Measurements from ENCODE around the gene DNAJC16.

Gene DNAJC16

DNA sequence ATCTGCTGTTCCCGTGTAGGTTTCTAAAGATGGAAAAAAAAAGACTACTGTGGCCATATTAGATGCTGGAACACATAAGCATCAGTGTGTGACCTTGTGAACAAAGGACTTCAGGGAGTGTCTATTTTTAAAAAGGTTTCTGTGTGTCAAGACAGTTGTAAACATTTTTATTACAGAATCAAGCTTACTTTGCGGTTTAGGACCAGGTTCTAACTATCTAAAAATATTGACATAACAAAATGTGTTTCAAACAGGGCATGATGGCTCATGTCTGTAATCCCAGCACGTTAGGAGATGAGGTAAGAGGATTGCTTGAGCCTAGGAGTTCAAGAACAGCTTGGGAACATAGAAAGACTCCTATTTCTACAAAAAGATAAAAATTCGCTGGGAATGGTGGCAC is 83.5 kb downstream of the DNAJC16 start:
- in situ Hi-C loops (cut with MboI; ENCODE audit: low pct_unique_long_range_greater_than_20kb, low sequenced_read_pairs) = no loop called here
- DNase-seq = no peak

DNA sequence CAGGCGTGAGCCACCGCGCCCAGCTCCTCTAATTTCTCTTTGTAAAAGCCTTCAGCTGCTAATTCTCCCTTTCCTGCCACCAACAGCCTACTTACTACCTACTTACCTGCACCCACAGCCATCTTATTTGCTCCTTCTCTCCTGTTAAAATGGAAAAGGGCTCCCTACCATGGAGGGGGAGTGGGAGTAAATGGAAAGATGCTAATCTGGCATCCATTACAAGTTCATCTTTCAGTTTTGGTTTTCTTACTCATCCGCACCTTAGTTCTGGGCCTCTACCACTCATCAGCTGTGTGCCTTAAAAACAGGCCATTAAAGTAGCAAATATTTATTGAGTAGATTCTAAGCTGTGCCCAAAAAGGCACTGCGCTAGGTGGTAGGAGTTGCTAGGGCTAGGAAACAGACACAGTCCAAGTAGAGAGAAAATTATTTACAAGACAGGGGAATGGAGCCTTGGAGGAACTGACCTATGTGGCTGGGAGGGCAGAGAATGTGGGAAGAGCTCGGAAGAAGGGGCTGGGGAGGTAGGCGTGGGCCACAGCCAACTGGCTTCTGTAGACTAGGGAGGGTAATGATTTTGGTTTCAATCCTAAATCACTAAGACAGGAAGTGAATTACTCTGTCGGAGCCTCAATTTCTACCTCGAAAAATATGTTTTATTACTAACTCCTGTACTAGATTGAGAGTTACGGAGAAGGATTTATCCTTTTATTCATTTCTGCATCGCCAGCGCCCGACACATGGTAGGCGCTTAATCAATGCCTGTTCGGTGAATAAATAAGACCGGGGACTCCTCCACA is 89.9 kb downstream of the DNAJC16 start:
- in situ Hi-C loops (cut with MboI; ENCODE audit: low pct_unique_long_range_greater_than_20kb, low sequenced_read_pairs) = no loop called here
- DNase-seq = no peak

DNA sequence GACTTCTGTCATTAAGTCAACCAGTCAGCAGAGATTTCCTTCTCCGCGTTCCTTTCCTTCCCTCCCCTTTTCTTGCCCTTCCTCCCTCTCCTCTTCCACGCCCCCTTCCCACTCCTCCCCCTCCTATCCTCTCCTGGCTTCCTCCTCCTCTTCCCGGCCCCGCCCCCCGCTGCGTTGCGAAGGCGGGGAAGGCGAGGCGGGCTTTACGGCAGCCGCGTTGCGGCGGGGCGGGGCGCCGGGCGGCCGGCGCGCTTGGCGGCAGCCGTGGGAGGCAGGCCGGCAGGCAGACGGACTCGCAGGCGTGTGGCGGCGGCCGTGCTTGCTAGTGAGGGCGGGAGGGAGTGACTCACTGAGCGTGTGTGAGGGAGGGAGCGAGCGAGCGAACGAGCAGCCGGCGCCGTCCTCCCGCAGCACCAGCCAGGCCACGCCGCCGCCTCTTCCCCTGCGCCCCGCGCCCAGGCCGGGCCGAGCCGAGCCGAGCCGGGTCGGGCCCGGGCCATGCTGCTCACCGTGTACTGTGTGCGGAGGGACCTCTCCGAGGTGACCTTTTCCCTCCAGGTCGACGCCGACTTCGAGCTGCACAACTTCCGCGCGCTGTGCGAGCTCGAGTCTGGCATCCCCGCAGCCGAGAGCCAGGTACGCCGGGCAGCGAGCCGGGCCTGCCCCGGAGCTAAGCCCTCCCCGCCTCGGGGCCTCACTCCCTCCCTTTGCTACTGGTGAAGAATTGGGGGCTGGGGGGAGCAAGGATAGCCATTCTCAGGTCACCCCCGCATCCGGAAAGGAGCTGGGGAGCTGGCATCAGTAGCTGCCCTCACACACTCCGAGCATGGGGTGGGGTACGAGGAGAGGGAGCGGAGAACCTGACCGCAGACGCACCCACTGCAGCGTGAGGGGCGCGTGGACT is 90.8 kb downstream of the DNAJC16 start, which contains the start of gene DDI2:
TSS of gene DDI2 (plus strand) at position 286 of the 904 bp plus-strand sequence. CDS start at position 499, 213 bp downstream.
- in situ Hi-C loops (cut with MboI; ENCODE audit: low pct_unique_long_range_greater_than_20kb, low sequenced_read_pairs) = no loop called here
- DNase-seq = peak; percentile 96

DNA sequence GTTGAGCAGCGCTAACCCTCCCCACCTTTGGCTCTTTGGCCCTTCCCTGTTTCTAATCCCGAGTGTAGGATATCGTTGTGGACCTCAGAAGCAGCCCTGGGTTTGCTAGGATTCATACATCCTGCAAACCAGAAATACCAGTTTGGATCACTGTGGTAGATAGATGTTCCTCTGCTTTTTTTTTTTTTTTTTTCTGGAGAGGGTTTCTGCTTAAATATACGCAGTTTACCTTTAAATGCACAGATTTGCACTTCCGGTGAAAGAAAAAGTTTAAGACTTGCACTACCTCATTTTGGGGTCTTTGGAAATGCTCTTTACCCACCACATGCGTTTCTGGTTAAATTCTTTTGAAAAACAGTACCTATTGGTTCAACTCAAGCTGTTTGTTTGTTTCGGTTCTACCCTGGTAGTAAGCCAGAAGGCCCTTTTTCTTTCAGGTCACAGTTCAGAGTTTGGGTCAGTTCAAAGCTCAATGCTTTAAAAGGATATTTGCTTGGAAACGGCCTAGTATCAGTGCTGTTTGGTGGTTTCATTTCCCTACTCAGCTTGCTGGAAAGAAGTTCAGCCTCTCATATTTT is 91.5 kb downstream of the DNAJC16 start:
- in situ Hi-C loops (cut with MboI; ENCODE audit: low pct_unique_long_range_greater_than_20kb, low sequenced_read_pairs) = no loop called here
- peak; percentile 57 for DNase-seq

DNA sequence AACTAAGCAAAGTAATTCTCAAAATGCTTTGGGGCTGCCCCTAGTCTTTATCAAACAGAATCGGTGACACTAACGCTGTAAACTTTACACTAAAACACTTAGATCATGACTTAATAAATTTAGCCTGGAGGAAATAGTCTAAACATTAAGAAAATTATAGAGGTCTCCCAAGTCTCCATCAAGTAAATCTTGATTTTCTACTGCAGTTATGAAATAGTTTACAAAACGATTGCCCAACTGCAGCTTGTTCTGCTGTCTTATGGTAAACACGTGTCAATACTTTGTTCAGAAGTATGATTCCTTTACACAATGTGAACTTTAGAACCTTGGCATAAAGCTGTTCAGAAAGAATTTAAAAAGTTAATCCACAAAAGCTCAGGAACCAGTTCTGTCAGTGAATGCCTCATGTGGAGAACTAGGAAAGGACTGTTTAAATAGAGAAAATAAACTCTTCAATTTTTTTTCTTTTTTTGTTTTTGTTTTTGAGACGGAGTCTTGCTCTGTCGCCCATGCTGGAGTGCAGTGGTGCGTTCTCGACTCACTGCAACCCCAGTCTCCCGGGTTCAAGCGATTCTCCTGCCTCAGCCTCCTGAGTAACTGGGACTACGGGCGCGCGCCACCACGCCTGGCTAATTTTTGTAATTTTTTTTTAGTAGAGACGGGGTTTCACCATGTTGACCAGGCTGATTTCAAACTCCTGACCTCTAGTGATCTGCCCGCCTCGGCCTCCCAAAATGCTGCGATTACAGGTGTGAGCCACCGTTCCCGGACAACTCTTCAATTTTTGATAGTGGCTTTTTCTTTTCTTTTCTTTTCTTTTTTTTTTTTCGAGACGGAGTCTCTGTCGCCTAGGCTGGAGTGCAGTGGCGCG is 92.2 kb downstream of the DNAJC16 start:
- DNase-seq = peak; percentile 28
- in situ Hi-C loops (cut with MboI; ENCODE audit: low pct_unique_long_range_greater_than_20kb, low sequenced_read_pairs) = no loop called here

DNA sequence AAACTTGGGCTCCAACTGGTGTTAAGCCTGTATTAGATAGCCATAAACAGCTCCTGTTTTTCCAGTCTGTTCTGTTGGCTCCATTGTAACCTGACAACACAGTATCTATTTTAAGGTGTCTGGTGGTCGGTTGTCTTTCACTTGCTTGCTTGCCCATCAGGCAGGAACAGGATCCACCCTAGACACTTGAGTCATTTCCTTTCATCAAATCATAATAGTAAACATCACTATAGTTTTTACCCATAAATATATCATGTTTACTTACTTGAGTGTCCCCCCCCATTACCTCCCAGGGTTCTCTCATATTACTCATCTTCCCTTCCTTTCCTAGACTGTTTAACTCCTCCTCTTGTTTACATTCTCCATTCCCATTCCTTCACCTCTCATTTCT is 93.5 kb downstream of the DNAJC16 start:
- DNase-seq = no peak
- in situ Hi-C loops (cut with MboI; ENCODE audit: low pct_unique_long_range_greater_than_20kb, low sequenced_read_pairs) = no loop called here

DNA sequence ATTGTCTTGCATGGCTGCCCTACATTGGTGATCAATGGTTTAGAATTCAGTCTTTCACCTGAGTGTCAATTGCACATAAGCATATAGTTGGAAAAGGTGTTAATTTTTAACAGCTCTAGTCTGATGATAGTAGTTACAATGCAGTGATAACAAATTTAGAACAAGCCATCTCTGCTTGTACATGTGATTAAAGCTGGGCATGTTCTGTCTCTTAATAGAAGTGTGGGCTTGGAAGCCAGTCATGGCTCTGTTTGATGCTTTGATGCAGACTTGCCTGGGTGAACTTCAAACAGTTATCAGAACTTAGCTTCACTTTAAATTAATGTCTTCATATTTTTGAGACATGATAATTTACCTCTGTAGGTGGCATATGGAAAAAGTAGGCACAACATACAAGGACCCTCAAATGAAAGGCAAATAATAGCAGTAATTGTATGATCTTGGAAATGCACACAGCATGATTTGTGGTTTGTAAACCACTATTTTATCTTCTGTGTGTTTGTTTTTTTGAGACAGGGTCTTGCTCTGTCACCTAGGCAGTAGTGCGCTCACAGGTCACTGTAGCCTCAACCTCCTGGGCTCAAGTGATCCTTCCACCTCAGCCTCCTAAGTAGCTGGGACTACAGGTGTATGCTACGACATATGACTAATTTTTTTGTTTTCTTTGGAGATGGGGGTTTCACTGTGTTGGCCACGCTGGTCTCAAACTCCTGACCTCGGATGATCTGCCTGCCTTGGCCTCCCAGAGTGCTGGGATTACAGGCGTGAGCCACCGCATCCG is 94.4 kb downstream of the DNAJC16 start:
- in situ Hi-C loops (cut with MboI; ENCODE audit: low pct_unique_long_range_greater_than_20kb, low sequenced_read_pairs) = no loop called here
- no peak for DNase-seq

DNA sequence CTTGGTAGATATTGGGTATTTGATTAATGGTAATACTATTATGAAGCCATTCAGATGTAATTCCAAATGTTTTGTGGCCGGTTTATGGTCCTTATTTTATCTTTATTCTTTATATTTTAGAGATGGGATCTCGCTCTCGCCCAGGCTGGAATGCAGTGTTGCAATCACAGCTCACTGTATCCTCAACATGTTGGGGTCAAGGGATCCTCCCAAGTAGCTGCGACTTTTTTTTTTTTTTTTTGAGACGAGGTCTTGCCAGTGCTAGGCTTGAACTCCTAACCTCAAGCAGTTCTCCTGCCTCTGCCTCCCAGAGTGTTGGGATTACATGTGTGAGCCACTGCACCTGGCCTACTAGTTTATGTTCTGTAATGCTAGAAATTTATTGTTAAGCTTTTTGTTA is 95.3 kb downstream of the DNAJC16 start:
- in situ Hi-C loops (cut with MboI; ENCODE audit: low pct_unique_long_range_greater_than_20kb, low sequenced_read_pairs) = no loop called here

DNA sequence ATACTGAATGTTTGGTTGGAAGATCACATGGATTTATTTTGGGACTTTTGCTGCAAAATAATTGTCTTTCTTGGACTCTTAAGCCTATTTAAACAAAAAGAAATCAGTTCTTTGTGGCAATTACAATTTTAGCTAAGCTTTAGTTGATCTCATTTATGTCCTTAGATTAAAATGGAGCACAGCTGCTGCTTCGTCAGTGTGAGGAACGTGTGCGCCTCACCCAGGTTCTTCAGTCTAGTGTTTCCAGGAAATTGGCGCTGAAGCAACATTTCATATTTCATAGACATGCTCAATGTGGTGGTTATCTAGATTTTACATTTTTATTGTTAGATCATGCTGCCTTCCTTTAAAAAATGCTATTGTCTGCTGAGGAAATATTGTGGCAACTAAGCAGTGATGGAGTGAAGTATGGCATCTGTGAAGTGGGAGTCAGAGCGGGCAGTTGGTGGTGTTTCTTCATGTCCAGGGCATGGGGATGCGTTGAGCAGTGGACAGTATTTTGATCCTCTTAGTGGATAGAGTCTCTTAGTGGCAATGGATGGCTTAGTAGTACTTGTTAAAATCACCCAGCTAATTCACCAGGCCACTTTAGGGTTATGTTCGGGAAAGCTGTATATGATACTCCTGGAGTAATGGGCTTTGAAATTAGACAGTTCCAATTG is 96.2 kb downstream of the DNAJC16 start:
- in situ Hi-C loops (cut with MboI; ENCODE audit: low pct_unique_long_range_greater_than_20kb, low sequenced_read_pairs) = no loop called here
- DNase-seq = no peak

More for the DNA sequence above, 95.3 kb downstream of the DNAJC16 start:
- DNase-seq = no peak

DNA sequence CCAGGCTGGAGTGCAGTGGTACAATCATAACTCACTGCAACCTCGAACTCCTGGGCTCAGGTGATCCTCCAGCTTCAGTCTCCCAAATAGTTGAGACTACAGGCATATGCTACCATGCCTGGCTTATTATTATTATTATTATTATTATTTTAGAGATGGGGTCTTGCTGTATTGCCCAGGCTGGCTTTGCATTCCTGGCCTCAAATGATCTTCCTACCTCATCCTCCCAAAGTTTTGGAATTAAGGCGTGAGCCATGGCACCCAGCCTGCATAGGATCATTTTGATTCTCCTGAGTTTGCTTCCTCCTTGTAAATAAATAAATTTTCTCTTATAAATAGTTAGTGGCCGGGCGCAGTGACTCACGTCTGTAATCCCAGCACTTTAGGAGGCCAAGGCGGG is 96.8 kb downstream of the DNAJC16 start:
- DNase-seq = no peak
- in situ Hi-C loops (cut with MboI; ENCODE audit: low pct_unique_long_range_greater_than_20kb, low sequenced_read_pairs) = no loop called here

DNA sequence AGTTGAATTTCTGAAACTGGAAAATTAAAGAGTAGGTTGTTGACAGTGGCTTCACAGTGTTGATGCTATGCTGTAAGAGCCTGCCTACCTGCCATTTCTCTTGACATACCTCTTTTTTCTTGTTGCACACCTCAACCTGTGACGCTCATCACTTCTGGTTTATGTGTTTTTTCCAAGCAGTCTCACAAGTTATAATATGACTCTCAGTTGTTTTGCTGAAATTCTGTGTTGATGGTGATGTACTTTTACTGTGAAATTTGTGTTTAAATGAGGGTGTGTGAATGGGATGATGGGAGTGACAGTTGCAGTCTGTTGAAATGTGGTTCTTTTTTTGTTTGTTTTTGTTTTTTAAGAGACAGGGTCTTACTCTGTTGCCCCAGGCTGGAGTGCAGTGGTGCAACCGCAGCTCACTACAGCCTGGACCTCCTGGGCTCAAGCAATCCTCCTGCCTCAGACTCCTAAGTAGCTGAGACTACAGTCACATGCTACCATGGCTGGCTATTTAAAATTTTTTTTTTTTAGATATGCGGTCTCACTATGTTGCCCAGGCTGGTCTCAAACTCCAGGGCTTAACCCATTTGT is 97.6 kb downstream of the DNAJC16 start:
- no peak for DNase-seq
- in situ Hi-C loops (cut with MboI; ENCODE audit: low pct_unique_long_range_greater_than_20kb, low sequenced_read_pairs) = no loop called here

DNA sequence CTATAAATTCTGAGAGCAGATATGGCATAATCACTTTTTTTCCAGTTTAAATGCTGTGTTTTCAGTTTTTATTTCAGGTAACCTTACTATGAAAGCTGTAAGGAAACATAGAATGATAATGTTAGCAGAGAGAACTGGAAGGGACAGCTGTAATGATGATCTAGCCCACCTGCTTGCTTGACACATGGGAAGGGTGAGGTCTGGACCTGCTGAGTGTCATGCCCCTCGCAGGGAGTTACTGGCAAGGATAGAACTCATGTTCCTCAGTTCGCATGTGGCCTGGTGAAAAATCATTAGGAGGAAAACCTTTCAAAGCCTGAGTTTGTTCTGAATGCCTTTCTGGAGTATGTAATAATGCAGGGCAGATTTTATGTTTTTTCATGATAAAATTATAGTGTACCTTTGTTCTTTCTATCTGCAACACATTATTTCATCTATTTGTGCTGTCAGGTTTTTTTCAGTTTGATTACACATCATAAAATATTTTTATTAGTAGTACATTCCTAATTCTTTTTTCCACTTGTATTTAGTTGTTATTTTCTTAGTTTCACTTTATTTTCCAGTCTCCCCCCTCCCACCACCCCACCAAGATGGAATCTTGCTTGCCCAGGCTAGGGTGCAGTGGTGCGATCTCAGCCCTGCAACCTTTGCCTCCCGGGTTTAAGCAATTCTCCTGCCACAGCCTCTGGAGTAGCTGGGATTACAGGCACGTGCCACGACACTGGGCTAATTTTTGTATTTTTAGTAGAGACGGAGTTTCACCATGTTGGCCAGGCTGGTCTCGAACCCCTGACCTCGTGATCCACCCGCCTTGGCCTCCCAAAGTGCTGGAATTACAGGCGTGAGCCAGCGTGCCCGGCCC is 98.6 kb downstream of the DNAJC16 start:
- no peak for DNase-seq

More for the DNA sequence above, 98.6 kb downstream of the DNAJC16 start:
- in situ Hi-C loops (cut with MboI; ENCODE audit: low pct_unique_long_range_greater_than_20kb, low sequenced_read_pairs) = no loop called here
